H1 (cell line): ENCODE measurements around the gene CYP3A7. TPM values are rescaled to one million over a fixed set of nuclear protein-coding genes. Genes with fewer than 3 reads are reported as not detected.

Experiments used
- CTCF ChIA-PET: fragments of 300-600 bp; sonication (Branson Sonifier 250); formaldehyde crosslinking; loops from one replicate; lab custom pipeline; 2021; ENCODE audit not compliant: partially characterized antibody; lab: Charles Lee
- POLR2A ChIA-PET: fragments of 300-600 bp; sonication (Branson Sonifier 250); formaldehyde crosslinking; loops from one replicate; lab custom pipeline; 2021; ENCODE audit warnings: inconsistent platforms; ENCODE audit not compliant: partially characterized antibody; lab: Charles Lee
- DNase-seq, 2 experiments: peaks; one replicate each; pipeline versions ENCODE4 v3.0.0 to v3.0.0-alpha.2; 2010 to 2022; ENCODE audit warnings: low spot score in 2 of 2, low read depth in 1 of 2, mixed read lengths in 1 of 2
- FAIRE-seq: peaks from 2 replicates; lab custom pipeline; 2011; peaks lifted over from hg19 to GRCh38; lab: Jason Lieb, UNC
- H2AFZ ChIP-seq: 2 replicates; pipeline ENCODE4 v1.8.1; 2012; ENCODE audit warnings: low read length, inconsistent platforms
- H2AK5ac ChIP-seq: 2 replicates; pipeline ENCODE4 v1.6.1; 2013; ENCODE audit warnings: low read depth, low read length
- H2BK120ac ChIP-seq: replicated peaks from 2 replicates; pipeline ENCODE3; 2013; ENCODE audit warnings: low read depth, low read length, inconsistent platforms
- H2BK12ac ChIP-seq: 2 replicates; pipeline ENCODE4 v1.6.1; 2013; ENCODE audit warnings: low read depth, low read length
- H2BK15ac ChIP-seq: 2 replicates; pipeline ENCODE4 v1.6.1; 2013; ENCODE audit warnings: low read length
- H2BK20ac ChIP-seq: 2 replicates; pipeline ENCODE4 v1.6.1; 2013; ENCODE audit warnings: low read length
- H2BK5ac ChIP-seq: 2 replicates; pipeline ENCODE4 v1.6.1; 2013; ENCODE audit warnings: low read depth, low read length
- H3K14ac ChIP-seq: 2 replicates; pipeline ENCODE4 v1.6.1; 2013; ENCODE audit warnings: inconsistent platforms; ENCODE audit not compliant: insufficient read length
- H3K18ac ChIP-seq: 2 replicates; pipeline ENCODE4 v1.6.1; 2013; ENCODE audit warnings: low read length; ENCODE audit errors: extremely low read depth
- H3K23ac ChIP-seq: 2 replicates; pipeline ENCODE4 v1.6.1; 2013; ENCODE audit warnings: inconsistent platforms; ENCODE audit not compliant: insufficient read length
- H3K23me2 ChIP-seq: 2 replicates; pipeline ENCODE4 v1.6.1; 2013; ENCODE audit warnings: low read depth, low read length
- H3K27ac ChIP-seq: 2 replicates; pipeline ENCODE4 v1.6.1; 2011; ENCODE audit warnings: low read depth, low read length, inconsistent platforms
- H3K27me3 ChIP-seq, 4 experiments: replicated peaks in 1 of 4; 1 replicate in 1 of 4; 2 replicates in 3 of 4; pipeline versions ENCODE4 v1.6.1 to v1.8.1; 2011 to 2013; ENCODE audit warnings: low read length in 3 of 4, mild to moderate bottlenecking in 3 of 4, inconsistent platforms in 2 of 4, mixed read lengths in 2 of 4, moderate library complexity in 1 of 4; ENCODE audit not compliant: control insufficient read depth in 3 of 4, insufficient read depth in 3 of 4; ENCODE audit errors: extremely low read depth in 1 of 4
- H3K36me3 ChIP-seq, 4 experiments: 2 replicates each; pipeline versions ENCODE4 v1.6.1 to v1.8.1; 2011 to 2013; ENCODE audit warnings: mild to moderate bottlenecking in 4 of 4, low read length in 3 of 4, moderate library complexity in 2 of 4, control low read depth in 1 of 4, inconsistent platforms in 1 of 4; ENCODE audit not compliant: insufficient read depth in 4 of 4, control insufficient read depth in 2 of 4
- H3K4ac ChIP-seq: replicated peaks from 2 replicates; pipeline ENCODE3; 2013; ENCODE audit warnings: low read length, low read depth, mixed read lengths, inconsistent platforms; ENCODE audit not compliant: insufficient read length
- H3K4me1 ChIP-seq, 4 experiments: replicated peaks in 1 of 4; 1 replicate in 1 of 4; 2 replicates in 3 of 4; pipeline versions ENCODE4 v1.6.1 to v1.8.1; 2011 to 2013; ENCODE audit warnings: low read length in 3 of 4, inconsistent platforms in 2 of 4, mixed read lengths in 1 of 4; ENCODE audit not compliant: insufficient read depth in 4 of 4, control insufficient read depth in 3 of 4
- H3K4me2 ChIP-seq, 2 experiments: 2 replicates each; pipeline versions ENCODE4 v1.6.1 to v1.8.1; 2011 to 2013; ENCODE audit warnings: low read depth in 2 of 2, low read length in 2 of 2, control low read depth in 1 of 2, inconsistent platforms in 1 of 2, mild to moderate bottlenecking in 1 of 2; ENCODE audit not compliant: insufficient read depth in 1 of 2
- H3K4me3 ChIP-seq, 4 experiments: fragments of 200-600, 300-600 bp in 1 of 4; sonication (generic), shearing (Covaris generic), sonication (Bioruptor Twin) in 1 of 4; 2 replicates each; pipeline versions ENCODE4 v1.5.1 to v1.8.1; 2011 to 2016; ENCODE audit warnings: low read length in 4 of 4, low read depth in 3 of 4, control low read depth in 2 of 4, inconsistent platforms in 2 of 4, mild to moderate bottlenecking in 2 of 4, mixed read lengths in 1 of 4, moderate library complexity in 1 of 4; ENCODE audit not compliant: insufficient read depth in 2 of 4; ENCODE audit errors: extremely low read depth in 1 of 4
- H3K56ac ChIP-seq: replicated peaks from 2 replicates; pipeline ENCODE3; 2013; ENCODE audit warnings: low read depth, mild to moderate bottlenecking, mixed read lengths, low read length, inconsistent platforms; ENCODE audit not compliant: insufficient read length
- H3K79me1 ChIP-seq: 2 replicates; pipeline ENCODE4 v1.6.1; 2013; ENCODE audit warnings: low read depth, low read length, control low read depth
- H3K79me2 ChIP-seq, 2 experiments: 2 replicates each; pipeline versions ENCODE4 v1.6.1 to v1.8.1; 2012 to 2013; ENCODE audit warnings: low read length in 2 of 2, mild to moderate bottlenecking in 2 of 2, inconsistent platforms in 1 of 2; ENCODE audit not compliant: insufficient read depth in 2 of 2, control insufficient read depth in 1 of 2
- H3K9ac ChIP-seq, 4 experiments: replicated peaks in 1 of 4; 1 replicate in 1 of 4; 2 replicates in 3 of 4; pipeline versions ENCODE4 v1.6.1 to v1.8.1; 2011 to 2013; ENCODE audit warnings: low read depth in 3 of 4, low read length in 3 of 4, control low read depth in 2 of 4, mild to moderate bottlenecking in 2 of 4, moderate library complexity in 2 of 4, inconsistent platforms in 1 of 4; ENCODE audit errors: extremely low read depth in 1 of 4
- H3K9me3 ChIP-seq, 2 experiments: 2 replicates each; pipeline versions ENCODE4 v1.6.1 to v1.8.1; 2012 to 2013; ENCODE audit warnings: mild to moderate bottlenecking in 2 of 2, moderate library complexity in 2 of 2, control low read depth in 1 of 2, inconsistent platforms in 1 of 2, low read depth in 1 of 2, low read length in 1 of 2, mixed read lengths in 1 of 2; ENCODE audit not compliant: insufficient read depth in 2 of 2
- H4K20me1 ChIP-seq, 2 experiments: replicated peaks in 1 of 2; 2 replicates each; pipeline versions ENCODE3 to v1.8.1; 2011 to 2013; ENCODE audit warnings: inconsistent platforms in 2 of 2, low read length in 2 of 2, mild to moderate bottlenecking in 1 of 2; ENCODE audit not compliant: insufficient read depth in 2 of 2, control insufficient read depth in 1 of 2
- H4K5ac ChIP-seq: 2 replicates; pipeline ENCODE4 v1.6.1; 2013; ENCODE audit warnings: low read length, low read depth, mixed read lengths, inconsistent platforms; ENCODE audit not compliant: insufficient read length
- H4K8ac ChIP-seq: 2 replicates; pipeline ENCODE4 v1.8.0; 2013; ENCODE audit warnings: mild to moderate bottlenecking, moderate library complexity, low read length, inconsistent platforms; ENCODE audit not compliant: insufficient read depth; ENCODE audit errors: extremely low read depth
- H4K91ac ChIP-seq: replicated peaks from 2 replicates; pipeline ENCODE3; 2013; ENCODE audit warnings: low read length, mixed read lengths, inconsistent platforms; ENCODE audit not compliant: insufficient read length
- CREB1 ChIP-seq: IDR thresholded peaks from 2 replicates; pipeline ENCODE4 v1.6.1; 2012; ENCODE audit warnings: inconsistent platforms
- CTBP2 ChIP-seq: IDR thresholded peaks from 2 replicates; pipeline ENCODE4 v1.7.0; 2011; ENCODE audit warnings: borderline replicate concordance, mild to moderate bottlenecking, moderate library complexity, mixed read lengths, low read length; ENCODE audit not compliant: insufficient read depth, insufficient read length
- GABPA ChIP-seq: IDR thresholded peaks from 2 replicates; pipeline ENCODE4 v1.6.1; 2011; ENCODE audit warnings: mild to moderate bottlenecking, low read length, moderate library complexity, borderline replicate concordance; ENCODE audit not compliant: insufficient read depth
- POLR2AphosphoS5 ChIP-seq: IDR thresholded peaks from 2 replicates; pipeline ENCODE4 v1.6.1; 2011; ENCODE audit warnings: low read depth, low read length
- SUZ12 ChIP-seq: fragments of 200-600 bp; sonication (generic); IDR thresholded peaks from 2 replicates; pipeline ENCODE4 v1.6.1; 2012; ENCODE audit warnings: mild to moderate bottlenecking, inconsistent platforms, low read length, moderate library complexity, mixed read lengths
- TCF12 ChIP-seq: IDR thresholded peaks from 2 replicates; pipeline ENCODE4 v1.6.1; 2011; ENCODE audit warnings: low read depth, mild to moderate bottlenecking, low read length
- WGBS, 2 experiments: shearing (Covaris generic) in 1 of 2; methylation state at CpG; one replicate each; pipeline versions ENCODE4 v1.1.6 to v1.1.7; 2013 to 2015; ENCODE audit warnings: low lambda C conversion rate in 2 of 2, mixed read lengths in 2 of 2, inconsistent platforms in 1 of 2, low coverage in 1 of 2, missing lambda C conversion rate in 1 of 2; ENCODE audit not compliant: insufficient replicate concordance in 2 of 2, insufficient coverage in 1 of 2, insufficient read length in 1 of 2; ENCODE audit errors: extremely low coverage in 1 of 2, missing lambda C conversion rate in 1 of 2; 5-methylcytosine and 5-hydroxymethylcytosine counted together
- polyA plus RNA-seq, 7 experiments: library from polyadenylated mRNA; depleted of rRNA in 3 of 7; stranded (reverse) in 5 of 7; unstranded in 2 of 7; fragments of >200 nt in 5 of 7; fragments of 200-250 nt in 2 of 7; gene quantifications; 1 replicate in 5 of 7; 2 replicates in 1 of 7; 4 replicates in 1 of 7; pipeline versions ENCODE4 v1.2.1 to v1.2.3, GENCODE V29; 2011 to 2013; ENCODE audit warnings: missing spikeins in 2 of 7, mixed read lengths in 2 of 7
- total RNA-seq: library from RNA; stranded (reverse); fragmentation: NEBNext Ultra II Directional; extraction: Animal tissue kit (Norgen Biotek cat#: 25700); gene quantifications from 2 replicates; pipeline ENCODE4 v1.2.1, GENCODE V29; 2021

CYP3A7 gene
- total and polyA plus RNA-seq, 2 of the 8 experiments (the other 6 are each of a cell fraction or from before 2014, with no cell fraction given) = not detected

DNA sequence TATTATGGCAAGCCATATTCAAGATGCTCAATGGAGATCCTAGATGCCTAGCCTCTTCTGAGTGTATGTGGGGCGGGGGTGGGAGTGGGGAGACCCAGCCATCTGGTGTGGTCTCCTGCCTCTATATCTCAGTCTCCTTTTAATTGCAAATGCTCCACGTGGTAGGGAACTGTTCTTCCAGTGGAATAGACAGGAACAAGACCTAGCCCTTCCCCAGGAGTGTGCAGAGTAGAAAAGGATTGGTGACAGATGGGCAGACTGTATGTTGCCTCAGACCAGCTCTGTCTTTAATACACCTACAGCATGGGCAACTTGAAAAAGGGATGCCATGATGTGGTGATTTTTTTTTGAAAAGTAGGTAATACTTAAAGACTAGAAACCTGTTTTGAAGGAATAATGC is 67.8 kb downstream of the CYP3A7 start:
- H3K27me3 ChIP-seq = no peaks in the 10 kb centered on the region
- no peak overlapping the region for H3K9ac ChIP-seq
- DNase-seq (no peak), FAIRE-seq (no peak)
- POLR2A ChIA-PET = no interaction called here
- no peak overlapping the region for H3K18ac ChIP-seq
- no peaks in the 10 kb centered on the region for H3K9me3 ChIP-seq
- H2BK120ac ChIP-seq = no peak overlapping the region
- no peak for TF ChIP-seq TCF12
- no peak for TF ChIP-seq CTBP2
- TF ChIP-seq CREB1 = no peak
- TF ChIP-seq GABPA = no peak
- no peak for TF ChIP-seq SUZ12
- no peak for TF ChIP-seq POLR2AphosphoS5
- no peak overlapping the region for H3K27ac ChIP-seq
- H4K20me1 ChIP-seq = peaks cover 0 to 1% of the 10 kb centered on the region in 2 experiments
- no peaks in the 10 kb centered on the region; the same call in 1 of the 2 replicates for H3K23me2 ChIP-seq
- no peaks in the 10 kb centered on the region; the same call in 1 of the 2 replicates for H3K79me1 ChIP-seq
- no peak overlapping the region for H4K91ac ChIP-seq
- H3K23ac ChIP-seq = no peak overlapping the region
- no peak overlapping the region for H3K4ac ChIP-seq
- no peaks in the 10 kb centered on the region for H3K4me1 ChIP-seq
- no peak overlapping the region for H2BK20ac ChIP-seq
- no peak overlapping the region for H3K14ac ChIP-seq
- WGBS, 2 experiments = 77% methylated on average over 2 of the region's 2 CpGs; no CpG with 5 or more reads in 1 of the 2 experiments
- no peaks in the 10 kb centered on the region; a peak in 1 of 8 replicates for H3K36me3 ChIP-seq
- no peak overlapping the region for H3K4me3 ChIP-seq
- H2AFZ ChIP-seq = no peak overlapping the region
- CTCF ChIA-PET = no interaction called here
- no peak overlapping the region for H2BK15ac ChIP-seq
- H4K5ac ChIP-seq = no peak overlapping the region
- no peak overlapping the region for H4K8ac ChIP-seq
- H2BK12ac ChIP-seq = no peak overlapping the region
- H3K4me2 ChIP-seq = no peak overlapping the region
- no peak overlapping the region for H3K56ac ChIP-seq
- H2BK5ac ChIP-seq = no peak overlapping the region
- no peak overlapping the region for H2AK5ac ChIP-seq
- H3K79me2 ChIP-seq = no peaks in the 10 kb centered on the region
